NCI-H526 treated with DMSO at 0.1 percent for 48 hours (cell line): Measurements from ENCODE around the gene RBM43.

Experiments
- DNase-seq: peaks from one replicate; lab custom pipeline; 2025; lab: John Stamatoyannopoulos, UW

Gene RBM43

DNA sequence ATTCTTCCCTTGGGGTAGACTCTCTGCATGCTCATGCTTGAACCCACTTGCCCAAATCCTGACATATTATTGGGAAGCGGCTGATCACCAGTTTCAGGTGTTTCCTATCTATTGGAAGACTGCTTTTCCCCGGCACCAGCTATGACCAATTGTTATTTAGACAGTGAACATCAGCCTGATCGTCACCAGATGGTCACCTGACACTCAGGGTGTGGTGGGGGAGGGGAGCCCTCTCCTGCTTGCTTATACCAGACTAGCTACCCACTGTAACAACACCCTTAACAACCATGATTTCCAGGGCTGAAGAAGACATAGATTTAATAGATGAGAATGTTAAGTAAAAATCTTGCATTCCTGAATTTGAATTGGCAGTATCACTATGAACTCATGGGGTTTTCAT, 44.3 kb downstream of the RBM43 start:
- DNase-seq: no peak

DNA sequence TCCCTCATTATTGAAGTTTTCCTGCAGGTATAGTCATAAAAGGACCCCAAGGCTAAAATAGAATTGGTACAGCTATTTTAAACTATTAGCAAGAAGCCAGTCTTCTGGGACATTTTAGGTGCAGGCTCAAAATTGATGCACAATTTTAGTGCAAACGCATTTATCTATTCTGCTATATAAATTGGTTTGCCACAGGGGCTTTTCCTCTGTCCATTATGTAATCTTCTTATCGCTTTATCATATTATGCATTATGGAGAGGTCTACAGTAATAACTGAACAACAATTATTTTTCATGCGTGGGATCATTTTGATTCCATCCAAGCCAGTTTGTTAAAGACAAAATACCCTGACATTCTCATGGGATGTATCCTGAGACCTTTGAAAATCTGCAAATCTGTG, 54.6 kb downstream of the RBM43 start:
- no peak for DNase-seq

- no peak for DNase-seq
Measured at GRCh38 chr2:151206446-151206968, 55.2 kb downstream of the RBM43 start.

DNA sequence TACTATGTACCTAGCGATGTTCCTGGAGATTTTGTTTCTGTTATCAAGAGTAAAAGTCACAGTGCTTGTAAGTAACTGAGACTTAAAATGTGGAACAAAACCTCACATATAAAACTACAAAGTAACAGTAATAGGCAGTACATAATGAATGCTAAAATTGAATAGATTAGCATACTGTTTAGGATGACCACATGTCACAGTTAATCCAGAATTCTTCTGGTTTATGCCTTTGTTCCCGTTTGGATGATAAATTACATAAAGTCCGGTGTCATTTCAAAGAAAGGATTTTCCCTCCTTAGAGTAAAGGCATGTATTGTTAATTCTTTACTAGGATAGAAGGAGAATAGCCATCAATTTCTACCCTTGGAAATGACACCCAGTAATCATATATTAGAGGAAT, 56.1 kb downstream of the RBM43 start:
- no peak for DNase-seq

GRCh38 chr2:151204756-151205155, 56.9 kb downstream of the RBM43 start:
- DNase-seq: no peak

GRCh38 chr2:151200844-151201243, 60.8 kb downstream of the RBM43 start:
- DNase-seq: no peak

DNA sequence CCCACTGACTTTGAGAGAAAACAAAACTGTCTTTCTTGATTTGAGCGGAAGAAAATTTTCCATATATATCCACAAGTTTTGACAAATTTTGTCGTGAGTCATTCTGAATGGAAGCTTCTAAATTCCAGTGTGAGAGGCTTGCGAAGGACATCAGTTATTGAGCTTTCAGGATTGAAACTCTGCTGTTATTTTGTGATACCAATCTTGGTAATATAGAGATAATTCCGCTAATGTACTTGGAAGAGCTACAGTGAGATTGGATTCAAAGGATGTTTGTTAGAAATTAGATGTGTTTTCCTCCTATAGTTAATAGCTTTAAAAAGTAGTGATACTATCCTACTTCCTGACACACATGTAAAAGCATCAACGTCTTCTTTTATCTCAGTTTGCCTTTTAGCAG, 61.4 kb downstream of the RBM43 start:
- DNase-seq: no peak

- no peak for DNase-seq
Measured at GRCh38 chr2:151198645-151199044, 63.0 kb downstream of the RBM43 start.
